AML-193 (cell line): ENCODE data around the gene PDCD1.

Experiments used
- DNase-seq, 2 experiments: peaks; one replicate each; lab custom pipeline; 2025; lab: John Stamatoyannopoulos, UW

PDCD1 gene

GRCh38 chr2:241852116-241852980 lies 6.3 kb downstream of the PDCD1 start:
- no peak for DNase-seq

DNA sequence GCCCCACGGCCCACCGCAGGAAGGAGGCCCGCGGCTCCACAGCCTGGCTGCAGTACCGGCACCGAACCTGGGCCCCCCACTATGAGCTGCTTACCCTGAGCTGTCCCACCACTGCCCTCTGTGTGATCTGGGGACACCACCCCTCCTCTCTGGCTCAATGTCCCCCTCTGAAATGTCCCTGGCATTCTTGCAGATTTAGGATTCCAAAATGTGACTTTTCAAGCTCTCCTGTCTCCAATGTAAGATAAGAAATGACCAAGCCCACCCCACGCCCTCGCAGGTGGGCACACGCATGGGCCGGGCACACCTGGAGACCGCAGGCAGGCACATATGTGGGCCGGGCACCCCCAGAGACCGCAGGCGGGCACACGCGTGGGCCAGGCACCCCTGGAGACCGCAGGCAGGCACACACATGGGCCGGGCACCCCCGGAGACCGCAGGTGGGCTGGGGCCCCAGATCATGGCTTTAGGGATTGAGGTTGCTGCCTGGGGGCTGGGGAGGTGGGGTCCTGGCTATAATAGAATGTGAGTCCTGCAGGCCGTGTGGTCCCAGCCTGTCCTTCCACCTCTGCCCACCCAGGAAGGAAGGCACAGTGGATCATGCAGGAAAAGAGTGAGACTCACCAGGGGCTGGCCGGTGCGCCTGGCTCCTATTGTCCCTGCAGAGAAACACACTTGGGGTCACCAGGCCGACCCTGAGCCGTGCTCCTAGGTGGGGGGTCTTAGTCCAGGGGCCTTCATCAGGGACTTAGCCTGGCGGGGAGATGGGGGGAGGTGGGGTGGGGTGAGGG lies 7.2 kb downstream of the PDCD1 start:
- DNase-seq = no peak

GRCh38 chr2:241850544-241851324 lies 8.0 kb downstream of the PDCD1 start:
- DNase-seq = no peak

DNA sequence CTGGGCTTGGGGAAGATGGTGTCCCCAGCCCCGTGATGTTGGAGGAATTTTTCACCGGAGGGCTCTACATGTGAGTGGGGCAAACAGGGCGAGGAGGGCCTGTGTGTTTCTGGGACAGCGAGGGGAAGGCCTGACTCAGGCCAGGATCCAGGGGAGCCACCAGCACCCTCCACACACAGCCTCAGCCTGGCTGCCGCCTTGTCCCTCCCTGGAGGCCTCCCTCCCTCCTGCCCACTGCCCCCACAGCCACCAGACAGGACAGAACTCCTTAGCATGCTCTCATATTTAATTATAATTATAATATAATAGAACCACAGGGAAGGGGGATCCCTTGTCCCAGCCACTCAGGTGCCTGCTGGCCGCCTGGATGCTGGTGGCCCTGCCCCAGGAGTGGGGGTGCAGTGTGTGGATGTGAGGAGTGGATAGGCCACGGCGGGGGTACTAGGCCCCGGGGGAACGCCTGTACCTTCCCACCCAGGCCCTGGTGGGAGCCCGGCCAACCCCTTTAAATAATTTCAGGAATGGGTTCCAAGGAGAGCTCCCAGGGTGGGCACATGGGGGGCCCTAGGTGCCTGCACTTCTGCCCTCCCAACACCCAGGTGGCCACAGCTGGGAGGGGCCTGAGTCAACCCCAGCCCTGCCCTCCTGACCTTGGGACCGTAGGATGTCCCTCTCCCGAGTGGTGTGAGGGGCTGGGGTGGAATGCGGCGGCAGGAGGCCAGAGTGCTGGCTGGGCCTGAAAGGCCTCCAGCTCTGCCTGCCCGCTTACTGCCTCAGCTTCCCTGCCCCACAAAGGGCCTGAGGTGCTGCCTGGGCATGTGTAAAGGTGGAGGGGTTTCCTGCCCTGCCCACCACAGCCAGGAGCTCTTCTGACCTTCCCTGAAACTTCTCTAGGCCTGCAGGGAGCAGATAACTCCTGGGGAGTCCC lies 8.8 kb downstream of the PDCD1 start:
- DNase-seq = no peak

DNA sequence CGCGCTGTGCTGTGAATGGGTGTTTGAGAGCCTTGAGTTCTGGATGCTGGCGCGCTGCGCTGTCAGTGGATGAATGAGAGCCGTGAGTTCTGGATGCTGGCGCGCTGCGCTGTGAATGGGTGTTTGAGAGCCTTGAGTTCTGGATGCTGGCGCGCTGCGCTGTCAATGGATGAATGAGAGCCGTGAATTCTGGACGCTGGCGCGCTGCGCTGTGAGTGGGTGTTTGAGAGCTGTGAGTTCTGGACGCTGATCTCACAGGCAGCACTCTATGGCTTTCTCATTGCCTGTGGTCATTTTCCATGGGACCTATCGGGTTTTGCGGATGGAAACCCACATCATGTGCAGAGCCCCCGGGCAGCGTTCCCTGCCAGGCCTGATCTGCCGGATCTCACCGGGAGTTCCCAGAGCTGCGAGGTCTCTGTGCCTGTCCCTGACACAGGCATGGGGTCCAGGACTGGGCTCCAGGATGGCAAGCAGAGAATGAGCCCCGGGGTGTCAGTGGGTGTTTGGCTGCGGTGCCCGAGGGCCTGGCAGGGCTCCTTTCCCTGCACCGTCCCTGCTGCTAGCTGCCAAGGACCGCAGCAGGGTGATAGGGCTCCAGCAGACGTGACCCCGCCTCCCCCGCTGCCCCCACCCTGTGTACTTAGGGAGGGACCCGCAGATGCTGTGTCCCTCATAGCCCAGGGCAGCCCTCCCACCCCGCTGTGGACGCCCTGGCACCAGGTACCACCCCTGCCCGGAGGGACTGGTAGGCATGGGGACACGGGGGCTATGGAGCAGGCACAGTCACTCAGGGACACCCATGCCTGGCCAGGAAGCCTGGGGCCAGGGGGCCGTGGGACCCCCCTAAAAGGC lies 9.7 kb downstream of the PDCD1 start:
- DNase-seq = no peak

DNA sequence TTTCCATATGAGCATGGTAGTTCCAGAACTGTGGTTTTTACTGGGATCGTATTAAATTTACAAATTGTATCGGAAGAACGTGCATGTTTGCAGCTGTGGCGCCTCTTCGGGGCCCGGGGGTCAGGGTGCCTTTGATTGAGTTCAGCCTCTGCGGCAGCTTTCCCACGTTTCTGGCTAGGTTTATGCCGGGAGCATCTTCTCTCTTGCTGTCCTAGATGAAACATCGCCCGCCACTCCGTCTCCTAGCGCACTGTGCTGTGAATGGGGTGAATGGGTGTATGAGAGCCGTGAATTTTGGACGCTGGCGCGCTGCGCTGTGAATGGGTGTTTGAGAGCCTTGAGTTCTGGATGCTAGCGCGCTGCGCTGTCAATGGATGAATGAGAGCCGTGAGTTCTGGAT lies 12.3 kb downstream of the PDCD1 start:
- no peak for DNase-seq

DNA sequence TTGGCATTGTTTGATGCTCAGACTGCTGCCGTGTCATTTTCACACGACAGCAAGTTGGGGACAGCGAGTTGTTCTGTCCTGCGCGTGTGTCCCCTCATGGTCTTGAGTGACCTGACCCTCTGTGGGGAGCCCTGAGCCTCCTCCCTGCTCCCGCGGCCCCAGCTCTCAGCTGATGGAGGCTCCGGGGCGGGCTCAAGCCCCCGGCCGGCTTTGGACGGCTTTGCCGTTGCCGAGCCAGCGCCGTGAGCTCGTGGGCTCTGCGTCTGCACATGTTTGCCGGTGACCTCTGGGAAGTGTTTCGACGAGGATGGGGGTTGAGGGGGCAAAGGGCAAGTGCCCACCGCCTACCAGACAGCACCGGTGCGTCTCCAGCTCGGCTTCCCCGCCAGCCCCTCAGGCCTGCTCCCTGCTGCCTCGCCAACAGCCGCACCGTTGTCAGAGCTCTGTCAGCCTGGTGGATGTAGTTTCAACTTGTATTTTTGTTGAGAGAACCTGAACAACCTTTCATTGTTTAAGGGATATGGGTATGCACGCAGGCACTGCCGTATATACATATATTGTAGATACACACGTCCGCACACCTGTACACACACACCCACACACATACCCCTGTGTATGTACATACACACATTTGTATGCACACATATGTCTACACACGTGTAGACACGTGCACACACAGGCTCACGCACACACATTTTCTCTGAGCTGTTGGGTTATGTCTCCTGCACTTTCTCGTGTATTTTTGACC lies 13.7 kb downstream of the PDCD1 start:
- DNase-seq = no peak

DNA sequence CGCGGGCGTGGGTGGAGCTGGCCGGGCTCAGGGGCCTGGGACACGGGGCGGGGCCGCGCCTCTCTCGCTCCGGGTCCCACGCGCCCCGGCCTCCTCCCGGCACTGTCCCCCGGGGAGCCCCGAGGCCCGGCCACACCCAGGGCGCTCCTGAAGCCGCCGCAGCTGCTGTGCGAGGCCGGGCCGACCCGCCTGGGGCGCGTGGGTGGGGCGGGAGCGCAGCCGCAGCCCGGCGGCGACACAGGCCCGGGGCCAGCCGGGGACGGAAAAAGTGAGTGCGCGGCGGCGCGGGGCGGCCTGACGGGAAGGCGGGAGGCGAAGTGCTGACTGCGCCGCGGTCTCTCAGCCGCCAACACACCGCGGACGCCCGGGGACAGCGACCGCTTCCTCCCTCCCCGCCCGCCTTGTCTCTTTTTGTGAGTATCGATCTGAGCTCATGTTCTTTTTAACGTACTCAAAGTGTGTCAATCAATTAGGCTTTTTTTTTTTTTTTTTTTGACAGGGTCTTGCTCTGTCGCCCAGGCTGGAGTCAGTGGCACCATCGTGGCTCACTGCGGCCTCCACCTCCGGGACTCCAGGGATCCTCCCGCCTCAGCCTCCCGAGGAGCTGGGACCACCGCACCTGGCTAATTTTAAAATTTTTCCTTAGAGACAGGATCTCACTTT lies 14.5 kb downstream of the PDCD1 start:
- no peak for DNase-seq

DNA sequence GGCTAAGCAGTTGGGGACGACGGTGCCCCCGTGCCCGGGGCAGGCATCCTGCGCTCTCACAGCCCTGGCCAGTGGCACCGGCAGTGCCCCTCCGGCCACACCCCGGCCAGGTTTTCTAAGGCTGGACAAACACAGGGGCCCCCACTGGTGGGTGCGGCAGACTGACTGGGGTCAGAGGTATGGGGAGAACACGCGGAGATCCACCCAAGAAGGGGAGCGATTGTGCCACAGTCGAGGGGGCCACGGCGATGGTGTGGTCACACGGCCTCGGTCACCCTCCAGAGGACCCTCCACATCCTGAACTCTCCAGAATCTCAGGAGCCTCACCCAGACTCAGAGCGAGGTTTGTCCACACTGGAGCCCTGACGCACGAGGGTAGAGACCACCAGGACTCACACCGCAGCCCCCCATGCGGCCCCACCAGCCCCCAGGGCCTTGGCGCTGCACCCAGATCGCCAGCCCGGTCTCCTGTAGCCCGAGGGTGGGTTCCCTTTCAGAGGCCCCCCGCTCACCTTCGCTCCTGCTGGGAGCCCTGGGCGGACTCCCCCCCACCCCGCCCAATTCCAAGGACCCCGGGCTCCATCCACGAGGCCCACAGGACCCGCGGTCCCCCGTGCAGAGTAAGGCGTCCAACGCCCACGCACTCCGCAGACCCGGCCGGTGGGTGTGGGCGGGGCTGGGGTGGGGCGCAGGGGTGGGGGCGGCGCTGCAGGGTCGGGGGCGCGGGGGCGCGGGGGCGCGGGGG lies 15.2 kb downstream of the PDCD1 start:
- no peak for DNase-seq

- peak; percentile 19 to 21 for DNase-seq
Measured at GRCh38 chr2:241842620-241843211, 16.0 kb downstream of the PDCD1 start.

DNA sequence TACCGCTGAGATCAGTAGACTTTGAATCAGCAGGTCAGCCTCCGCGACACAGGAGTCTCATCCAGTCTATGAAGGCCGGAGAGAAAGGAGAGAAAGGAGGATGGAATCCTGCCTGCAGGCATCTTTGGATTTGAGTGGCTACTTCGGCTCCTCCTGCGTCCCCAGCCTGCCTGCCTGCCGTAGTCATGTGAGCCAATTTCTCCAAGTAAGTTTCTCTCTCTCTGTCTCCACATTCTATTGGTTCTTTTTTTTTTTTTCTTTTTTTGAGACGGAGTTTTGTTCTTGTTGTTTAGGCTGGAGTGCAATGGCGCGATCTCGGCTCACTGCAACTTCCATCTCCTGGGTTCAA lies 16.7 kb downstream of the PDCD1 start:
- DNase-seq = no peak

GRCh38 chr2:241841181-241842066 lies 17.3 kb downstream of the PDCD1 start:
- no peak for DNase-seq

DNA sequence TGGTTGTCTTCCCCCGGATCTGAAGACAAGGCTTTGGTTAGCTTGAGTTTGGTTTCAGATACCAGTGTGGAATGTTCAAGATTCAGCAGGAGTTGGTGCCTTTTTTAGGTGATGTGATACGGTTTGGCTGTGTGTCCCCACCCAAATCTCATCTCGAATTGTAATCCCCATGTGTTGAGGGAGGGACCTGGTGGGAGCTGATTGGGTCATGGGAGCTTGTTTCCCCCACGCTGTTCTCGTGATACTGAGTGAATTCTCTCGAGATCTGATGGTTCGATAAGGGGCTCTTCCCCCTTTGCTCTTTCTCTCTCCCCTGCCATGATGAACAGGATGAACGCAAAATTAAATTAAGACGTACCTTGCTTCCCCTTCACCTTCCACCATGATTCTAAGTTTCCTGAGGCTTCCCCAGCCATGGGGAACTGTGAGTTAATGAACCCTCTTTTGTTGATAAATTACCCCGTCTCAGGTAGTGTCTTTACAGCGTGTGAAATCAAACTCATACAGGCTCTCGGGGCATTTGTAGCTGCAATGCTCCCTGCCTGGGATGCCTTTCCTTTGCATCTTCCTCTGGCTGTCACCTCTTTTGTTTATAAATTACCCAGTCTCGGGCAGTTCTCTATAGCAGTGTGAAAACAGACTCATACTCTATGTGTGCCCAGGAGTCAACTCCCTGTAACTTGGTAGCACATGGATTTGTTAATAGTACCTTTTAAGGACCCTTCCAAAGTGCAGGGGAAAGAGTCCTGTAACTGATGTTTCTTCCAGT lies 21.3 kb downstream of the PDCD1 start:
- DNase-seq = no peak

GRCh38 chr2:241836292-241836691 lies 22.4 kb downstream of the PDCD1 start:
- DNase-seq = no peak

DNA sequence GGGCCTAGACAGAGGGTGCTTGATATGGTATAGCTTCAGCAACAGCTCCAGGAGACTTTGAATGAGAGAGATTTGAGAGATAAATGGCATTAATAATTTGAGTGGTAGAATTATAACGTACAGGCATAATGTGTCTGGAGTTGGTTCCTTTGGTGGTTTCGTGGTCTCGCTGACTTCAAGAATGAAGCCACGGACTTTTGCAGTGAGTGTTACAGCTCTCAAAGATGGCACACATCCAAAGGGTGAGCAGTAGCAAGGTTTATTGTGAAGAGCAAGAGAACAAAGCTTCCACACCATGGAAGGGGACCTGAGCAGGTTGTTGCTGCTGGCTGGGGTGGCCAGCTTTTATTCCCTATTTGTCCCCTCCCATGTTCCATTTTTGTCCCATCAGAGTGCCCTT lies 23.1 kb downstream of the PDCD1 start:
- no peak for DNase-seq

GRCh38 chr2:241834527-241835210 lies 24.0 kb downstream of the PDCD1 start:
- no peak for DNase-seq
